HEK293T (cell line): Measurements from ENCODE around the gene ZDHHC11.

Experiments used
- BHLHE40 ChIP-seq: fragments of 450-650 bp; IDR thresholded peaks from 2 replicates; pipeline ENCODE4 v1.6.1; 2016; ENCODE audit warnings: mild to moderate bottlenecking, moderate library complexity, borderline replicate concordance
- ELF4 ChIP-seq: fragments of 450-650 bp; IDR thresholded peaks from 2 replicates; pipeline ENCODE4 v1.6.1; 2017; ENCODE audit warnings: antibody characterized with exemption
- HDGF ChIP-seq: fragments of 450-650 bp; IDR thresholded peaks from 2 replicates; pipeline ENCODE4 v1.6.1; 2017; ENCODE audit warnings: antibody characterized with exemption, borderline replicate concordance
- SP1 ChIP-seq: fragments of 450-650 bp; IDR thresholded peaks from 2 replicates; pipeline ENCODE4 v1.6.1; 2017
- TARDBP ChIP-seq: fragments of 450-650 bp; IDR thresholded peaks from 2 replicates; pipeline ENCODE4 v1.6.1; 2016

DNA sequence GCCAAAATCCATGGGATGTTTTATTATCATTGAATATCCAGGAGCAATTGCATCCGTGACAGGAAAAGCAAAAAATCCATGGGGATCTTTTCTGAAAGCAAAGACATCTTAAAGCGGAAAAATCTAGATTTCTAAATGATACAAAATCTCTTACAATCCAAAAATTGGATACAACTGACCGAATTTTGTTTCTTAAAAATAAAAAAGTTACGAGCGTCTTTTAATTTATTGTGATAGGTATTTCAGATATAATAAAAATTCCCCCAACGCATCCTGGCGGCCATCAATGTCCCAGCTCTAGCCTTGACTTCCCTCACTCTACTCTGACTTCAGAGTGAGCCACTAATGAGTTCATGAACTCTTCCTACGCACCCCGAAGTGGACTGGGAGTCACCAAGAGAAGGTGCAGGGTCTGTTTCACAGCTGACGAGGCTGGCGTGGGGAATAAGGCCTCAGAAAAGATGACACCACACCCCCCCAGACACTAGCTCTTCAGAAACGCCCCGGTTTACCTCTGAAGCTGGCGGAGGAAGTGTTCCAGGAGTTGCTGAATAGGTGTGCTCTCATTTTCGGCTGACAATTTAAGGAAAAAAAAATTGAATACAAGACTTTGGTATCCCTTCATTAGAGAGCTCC lies 38.4 kb upstream of the ZDHHC11 start:
- TF ChIP-seq BHLHE40 (no peak), ELF4 (no peak), HDGF (no peak), SP1 (no peak), TARDBP (no peak)
